Stimulated activated CD4-positive, alpha-beta T cell treated with anti-CD3 and anti-CD28 coated beads, Interleukin-15, amount 100 ng/mL, for 48 hours (primary cell): ENCODE data around the gene SEC14L5.

Source experiments
- DNase-seq, 2 donors: peaks; one replicate each; pipeline ENCODE4 v3.0.0-alpha.2; 2020; ENCODE audit warnings: low read depth in 2 of 2

The SEC14L5 gene

DNA sequence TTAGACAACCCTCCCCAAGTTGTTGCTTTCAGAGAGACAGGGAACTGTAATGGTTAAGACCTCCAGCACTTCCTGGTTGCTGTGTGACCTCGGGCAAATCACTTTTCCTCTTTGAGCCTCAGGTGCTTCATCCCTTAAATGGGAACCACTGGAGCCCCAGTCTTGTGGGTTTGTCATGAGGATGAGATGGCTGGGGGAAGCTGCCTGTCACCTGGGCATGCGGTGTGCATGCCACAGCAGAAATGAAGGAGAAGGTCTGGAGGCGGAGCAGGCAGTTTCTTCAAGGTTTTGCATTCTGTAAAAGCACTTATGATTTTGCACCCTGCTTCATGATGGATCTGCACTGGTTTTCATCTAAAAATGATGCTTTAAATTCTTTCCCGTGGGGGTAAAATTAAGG lies 53.5 kb downstream of the SEC14L5 start:
- DNase-seq = no peak

DNA sequence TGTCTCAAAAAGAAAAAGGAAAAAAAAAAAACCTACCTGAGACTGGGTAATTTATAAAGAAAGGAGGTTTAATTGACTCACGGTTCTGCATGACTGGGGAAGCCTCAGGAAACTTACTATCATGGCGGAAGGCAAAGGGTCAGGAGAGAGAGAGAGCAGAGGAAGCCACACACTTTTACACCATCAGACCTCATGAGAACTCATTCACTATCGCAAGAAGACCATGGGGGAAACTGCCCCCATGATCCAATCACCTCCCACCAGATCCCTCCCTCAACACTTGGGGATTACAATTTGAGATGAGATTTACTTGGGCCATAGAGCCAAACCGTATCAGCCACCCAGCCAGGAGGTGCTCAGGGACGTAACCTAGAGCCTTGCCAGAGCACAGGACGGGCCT lies 54.8 kb downstream of the SEC14L5 start:
- DNase-seq = no peak

- no peak for DNase-seq
Measured at GRCh38 chr16:5015351-5015750, 57.2 kb downstream of the SEC14L5 start.

DNA sequence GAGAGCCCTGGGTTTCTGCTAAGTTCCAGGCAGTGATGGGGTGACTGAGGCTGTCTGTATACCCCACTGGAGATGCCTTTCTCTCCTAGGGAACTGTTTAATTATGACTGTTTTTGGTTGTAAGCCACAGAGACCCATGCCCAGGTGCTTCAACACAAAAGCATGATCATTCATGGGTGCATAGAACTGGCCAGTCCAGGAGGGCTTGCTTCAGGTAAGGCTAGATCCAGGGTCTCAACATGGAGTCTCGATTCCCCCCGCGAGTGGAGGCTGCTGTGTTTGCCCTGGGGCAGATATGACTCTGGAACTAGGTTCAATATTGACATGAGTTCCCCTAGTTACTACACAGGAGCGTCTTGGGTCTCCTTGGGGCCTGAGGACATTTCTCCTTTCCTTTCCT lies 57.8 kb downstream of the SEC14L5 start:
- DNase-seq = no peak

- no peak for DNase-seq
Measured at GRCh38 chr16:5016967-5017677, 59.0 kb downstream of the SEC14L5 start.

GRCh38 chr16:5017678-5017969 lies 59.5 kb downstream of the SEC14L5 start:
- no peak for DNase-seq

GRCh38 chr16:5018793-5019192 lies 60.7 kb downstream of the SEC14L5 start:
- DNase-seq = no peak

- DNase-seq = no peak
Measured at GRCh38 chr16:5019775-5020174, 61.6 kb downstream of the SEC14L5 start.

- DNase-seq = no peak
Measured at GRCh38 chr16:5020551-5020950, 62.4 kb downstream of the SEC14L5 start.

DNA sequence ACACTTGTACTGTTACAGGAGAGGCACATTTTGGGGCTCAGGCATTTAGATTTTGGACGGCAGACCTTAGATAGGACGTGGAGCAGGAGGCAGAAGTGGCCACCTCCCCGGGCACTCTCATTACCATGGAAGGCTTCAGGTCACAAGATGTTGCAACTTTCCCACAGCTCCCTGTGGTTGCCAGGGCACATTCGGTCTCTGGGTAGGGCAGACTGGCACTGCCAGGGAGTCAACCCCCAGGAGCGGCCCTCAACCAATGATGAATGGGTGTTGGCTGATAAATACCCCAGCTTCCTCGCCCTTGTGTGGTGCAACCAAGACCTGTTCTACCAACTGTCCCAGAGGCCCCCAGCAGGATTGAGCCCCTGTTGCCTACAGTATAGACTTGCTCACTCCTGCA lies 64.4 kb downstream of the SEC14L5 start:
- DNase-seq = no peak

DNA sequence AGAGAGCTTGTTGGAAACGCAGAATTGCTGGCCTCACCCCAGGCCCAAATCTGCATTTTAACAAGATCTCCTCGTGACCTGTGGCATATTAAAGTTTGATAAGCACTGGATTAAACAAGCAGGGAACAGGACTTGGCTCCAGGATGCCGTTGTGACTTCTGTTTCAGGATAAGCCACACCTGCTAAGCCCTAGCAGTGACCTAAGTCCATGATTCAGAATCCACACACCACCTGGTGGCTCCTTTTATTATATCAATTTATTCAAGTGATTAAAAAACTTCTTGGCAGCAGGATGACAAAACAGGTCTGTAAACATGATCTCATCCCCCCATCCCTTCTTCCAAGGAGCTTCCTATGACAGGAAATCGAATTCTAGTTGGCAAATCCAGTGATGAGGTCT lies 66.5 kb downstream of the SEC14L5 start:
- DNase-seq = no peak

GRCh38 chr16:5025171-5025632 lies 67.1 kb downstream of the SEC14L5 start:
- no peak for DNase-seq

- no peak for DNase-seq
Measured at GRCh38 chr16:5026664-5027063, 68.5 kb downstream of the SEC14L5 start.

DNA sequence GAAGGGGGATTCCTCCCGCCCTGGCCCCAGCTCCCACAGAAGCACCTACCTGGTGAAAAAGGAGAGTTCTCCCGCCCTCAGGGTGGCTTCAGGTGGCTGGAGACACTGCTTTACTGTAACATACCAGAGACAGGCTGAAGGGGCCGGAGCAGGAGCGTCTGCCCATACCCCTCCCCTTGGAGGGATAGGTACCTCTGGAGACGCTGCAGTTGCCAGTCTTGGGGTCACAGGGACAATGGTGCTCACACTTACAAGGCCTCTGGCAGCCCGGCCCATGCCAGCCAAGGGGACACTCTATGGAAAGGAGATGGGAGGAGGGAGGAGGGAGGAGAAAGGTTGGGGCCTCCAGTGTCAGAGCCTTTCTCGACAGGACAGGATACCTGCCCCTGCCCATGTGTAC lies 69.0 kb downstream of the SEC14L5 start:
- no peak for DNase-seq

DNA sequence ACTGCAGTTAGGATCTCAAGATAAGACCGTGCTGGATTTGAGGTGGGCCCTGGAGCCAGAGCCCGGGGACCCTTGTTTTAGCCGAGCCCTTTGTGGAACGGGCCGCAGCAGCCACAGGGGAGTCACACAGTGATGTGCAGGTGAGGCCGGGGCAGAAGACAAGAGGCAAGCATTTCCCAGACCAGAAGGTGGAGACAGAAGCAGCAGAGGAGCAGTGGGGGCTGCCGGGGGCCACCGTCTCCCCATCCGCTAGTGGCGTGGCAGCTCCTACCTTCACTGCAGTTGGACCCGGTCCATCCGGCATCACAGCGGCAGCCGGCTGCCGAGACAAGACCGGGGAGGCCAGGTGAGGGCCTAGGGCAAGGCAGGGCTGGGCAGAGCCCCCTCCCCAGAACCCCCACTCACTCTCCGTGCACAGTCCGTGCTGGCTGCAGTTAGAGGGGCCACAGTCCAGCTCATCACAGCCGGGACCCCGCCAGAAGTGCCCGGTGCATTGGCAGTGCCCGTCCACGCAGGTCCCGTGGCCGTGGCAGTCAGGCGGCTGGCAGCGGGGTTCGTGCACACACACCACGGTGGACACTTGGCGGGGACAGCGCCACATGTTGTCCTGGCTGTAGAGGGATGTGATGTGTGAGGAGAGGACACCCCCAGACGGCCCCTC lies 69.6 kb downstream of the SEC14L5 start:
- no peak for DNase-seq

DNA sequence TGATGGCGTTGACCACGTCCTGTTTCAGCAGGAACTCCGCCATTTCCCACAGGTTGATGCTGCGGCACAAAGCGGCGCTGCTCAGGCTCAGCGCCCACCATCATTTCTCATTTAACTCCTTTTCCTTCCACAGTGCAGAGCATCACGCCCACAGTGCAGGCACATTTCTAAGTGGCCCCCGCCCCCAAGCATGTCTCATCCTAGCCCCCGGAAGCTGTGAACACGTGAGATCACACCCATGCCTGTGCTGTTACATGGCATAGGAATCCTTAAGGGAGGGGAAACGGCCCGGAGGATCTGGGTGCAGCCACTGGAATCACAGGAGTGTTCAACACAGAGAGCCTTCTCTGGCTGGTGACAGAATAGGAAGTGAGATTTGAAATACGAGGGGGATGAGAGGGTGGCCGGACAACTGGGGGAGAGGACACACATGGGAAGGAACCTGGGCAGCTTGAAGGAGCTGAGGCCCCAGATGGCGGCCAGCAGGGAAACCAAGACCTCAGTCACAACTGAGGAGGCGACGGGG lies 70.9 kb downstream of the SEC14L5 start:
- no peak for DNase-seq

DNA sequence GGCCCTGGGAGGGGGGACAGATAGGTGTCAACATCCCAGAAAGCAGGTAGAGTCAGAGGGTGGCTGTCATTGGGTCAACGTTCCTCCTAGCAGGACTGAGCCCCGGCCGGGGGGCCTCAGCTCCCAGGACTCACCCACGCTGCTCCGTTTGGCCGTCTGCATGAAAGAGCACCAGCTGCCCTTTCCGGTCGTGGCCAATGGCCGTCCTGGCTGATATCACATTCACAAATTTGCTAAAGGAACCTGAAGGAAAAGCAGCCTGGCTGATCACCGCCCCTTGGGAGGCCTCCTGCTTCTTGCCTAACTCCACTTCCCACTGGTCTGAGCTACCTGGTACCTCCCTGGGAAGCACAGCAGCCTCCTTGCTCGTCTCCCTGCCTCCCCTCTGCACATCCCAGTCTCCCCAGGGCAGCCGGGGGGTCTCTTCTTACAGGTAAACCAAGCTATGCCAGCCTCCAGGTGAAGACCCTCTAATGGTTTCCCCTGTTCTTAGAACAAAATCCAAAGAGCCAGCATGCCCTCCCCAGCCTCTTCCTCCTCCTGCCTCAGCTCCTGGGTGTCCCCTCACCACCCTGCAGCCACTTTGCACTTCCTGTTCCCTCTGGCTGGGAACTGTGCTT lies 72.2 kb downstream of the SEC14L5 start:
- DNase-seq = no peak

DNA sequence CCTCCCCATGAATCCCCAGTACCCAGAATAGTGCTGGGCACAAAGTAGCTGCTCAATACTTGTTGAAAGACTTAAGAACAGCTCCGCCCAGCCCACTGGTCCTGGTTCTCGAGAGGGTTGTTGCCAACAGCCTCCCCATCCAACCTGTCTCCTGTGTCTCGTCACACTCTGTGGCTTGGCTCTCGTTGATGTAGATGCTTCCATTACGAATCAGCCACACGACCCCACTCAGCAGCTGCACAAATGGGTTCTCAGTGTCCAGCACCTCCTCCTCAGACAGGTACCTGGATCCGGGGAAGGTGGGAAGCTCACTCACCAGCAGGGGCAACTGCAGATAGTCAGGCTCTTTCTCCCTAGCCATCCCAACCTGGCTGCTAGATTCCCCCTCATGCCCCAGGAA lies 73.5 kb downstream of the SEC14L5 start:
- DNase-seq = no peak

DNA sequence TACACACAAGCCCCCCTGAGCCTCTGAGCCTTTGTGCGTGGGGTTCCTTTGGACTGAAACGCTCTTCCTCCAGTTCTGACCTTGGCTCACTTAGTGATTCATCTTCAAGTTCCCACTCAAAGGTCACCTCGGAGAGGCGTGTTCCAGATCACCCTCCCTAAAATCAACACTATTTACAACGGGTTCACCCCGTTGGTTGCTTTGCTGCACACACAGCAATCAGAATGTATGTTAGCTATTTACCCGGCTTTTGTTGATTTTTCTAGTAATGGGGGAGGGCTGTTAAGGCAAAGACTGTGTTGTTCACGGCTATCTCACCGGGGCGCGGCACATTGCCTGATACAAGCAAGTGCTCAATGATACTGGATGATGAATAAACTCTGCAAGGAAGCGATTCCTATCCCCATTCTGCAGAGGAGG lies 74.6 kb downstream of the SEC14L5 start:
- no peak for DNase-seq

GRCh38 chr16:5033256-5034166 lies 75.4 kb downstream of the SEC14L5 start, which contains the start of gene NAGPA:
TSS of gene NAGPA (minus strand) at chr16:5033935. CDS start at chr16:5033914, 21 bp downstream.
- peak; percentile 66 to 75 for DNase-seq

- no peak for DNase-seq
Measured at GRCh38 chr16:5034167-5034523, 76.0 kb downstream of the SEC14L5 start.

- DNase-seq = no peak
Measured at GRCh38 chr16:5035909-5036227, 77.7 kb downstream of the SEC14L5 start.
